GM12892 (cell line): Measurements from ENCODE around the gene ZMAT5.

ENCODE experiments used
- POLR2A ChIP-seq: IDR thresholded peaks from 2 replicates; pipeline ENCODE4 v1.6.1; 2011; ENCODE audit warnings: low read depth, low read length, control low read depth
- POLR2AphosphoS5 ChIP-seq: IDR thresholded peaks from 2 replicates; pipeline ENCODE4 v1.6.1; 2011; ENCODE audit warnings: low read depth, low read length, control low read depth
- TAF1 ChIP-seq: IDR thresholded peaks from 2 replicates; pipeline ENCODE4 v1.6.1; 2011; ENCODE audit warnings: low read depth, mild to moderate bottlenecking, control low read depth, low read length, borderline replicate concordance

DNA sequence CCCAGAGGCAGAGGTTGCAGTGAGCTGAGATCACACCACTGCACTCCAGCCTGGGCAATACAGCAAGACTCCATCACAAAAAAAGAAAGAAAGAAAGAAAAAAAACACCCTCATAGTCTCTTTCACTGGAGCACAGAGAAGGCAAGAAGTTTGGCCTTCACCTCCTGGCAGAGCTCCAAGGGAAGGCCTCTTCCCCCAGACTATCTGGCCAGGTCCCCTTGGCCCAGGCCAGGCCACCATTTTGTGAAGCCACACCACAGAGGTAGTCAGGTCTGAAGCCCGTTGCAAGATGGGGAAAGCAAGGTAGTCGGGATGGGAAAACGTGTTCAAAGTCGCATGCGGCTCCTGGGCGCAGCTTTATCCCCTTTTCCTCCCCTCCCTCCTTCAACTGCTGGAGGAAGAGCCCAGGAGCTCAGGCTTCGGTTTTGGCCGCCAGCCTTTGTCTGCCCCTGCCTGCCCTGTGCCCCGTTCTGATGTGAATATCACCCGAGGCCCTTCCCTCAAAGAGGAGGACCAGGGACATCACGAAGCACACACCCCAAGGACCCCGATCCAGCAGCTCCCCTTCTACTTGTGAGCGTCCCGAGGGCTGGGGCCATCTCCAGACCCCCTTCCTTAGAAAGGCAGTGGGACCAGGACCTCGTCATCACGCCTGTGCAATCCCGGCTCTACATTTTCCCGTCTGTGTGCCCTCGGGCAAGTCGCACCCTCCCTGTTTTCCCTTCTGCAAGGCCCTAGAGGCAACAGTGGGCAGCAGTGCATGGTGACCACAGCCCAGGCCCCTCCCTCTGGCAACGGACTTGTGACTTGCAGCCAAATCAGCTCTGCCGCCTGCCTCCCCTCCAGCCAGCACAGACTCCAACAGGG is 29.3 kb downstream of the ZMAT5 start:
- TF ChIP-seq POLR2A (no peak), POLR2AphosphoS5 (no peak), TAF1 (no peak)
